Measurements from ENCODE around the gene RAD51AP2.
"Not testable (repeated sequence)": the region's sequence is repeated elsewhere in the genome, so short reads cannot be mapped to it uniquely, and the experiment has no call there.

The RAD51AP2 gene

GRCh38 chr2:17518212-17519154 is at the start of gene RAD51AP2:
Gene RAD51AP2 (minus strand): TSS chr2:17518440. CDS start chr2:17518415, 25 bp downstream.
- DNase-seq, result no peak

GRCh38 chr2:17565726-17566125 is 47.5 kb upstream of the RAD51AP2 start:
- DNase-seq, result not testable (repeated sequence)

GRCh38 chr2:17558878-17559277 is 40.6 kb upstream of the RAD51AP2 start:
- DNase-seq, result no peak

GRCh38 chr2:17558053-17558452 is 39.8 kb upstream of the RAD51AP2 start:
- no peak for DNase-seq

GRCh38 chr2:17557596-17557995 is 39.4 kb upstream of the RAD51AP2 start:
- DNase-seq, result no peak

- no peak for DNase-seq
Measured at GRCh38 chr2:17555150-17555549, 36.9 kb upstream of the RAD51AP2 start.

GRCh38 chr2:17550907-17551306 is 32.7 kb upstream of the RAD51AP2 start:
- no peak for DNase-seq

- no peak for DNase-seq
Measured at GRCh38 chr2:17547737-17548136, 29.5 kb upstream of the RAD51AP2 start.

- DNase-seq, result no peak
Measured at GRCh38 chr2:17547237-17547636, 29.0 kb upstream of the RAD51AP2 start.

- DNase-seq, result no peak
Measured at GRCh38 chr2:17545680-17546613, 27.7 kb upstream of the RAD51AP2 start.

GRCh38 chr2:17544256-17544655 is 26.0 kb upstream of the RAD51AP2 start:
- DNase-seq, result no peak

GRCh38 chr2:17543848-17544247 is 25.6 kb upstream of the RAD51AP2 start:
- no peak for DNase-seq

GRCh38 chr2:17543131-17543660 is 25.0 kb upstream of the RAD51AP2 start:
- no peak for DNase-seq

- no peak for DNase-seq
Measured at GRCh38 chr2:17542471-17542870, 24.2 kb upstream of the RAD51AP2 start.

GRCh38 chr2:17541531-17541950 is 23.3 kb upstream of the RAD51AP2 start:
- no peak for DNase-seq

- no peak for DNase-seq
Measured at GRCh38 chr2:17540813-17541530, 22.7 kb upstream of the RAD51AP2 start.

GRCh38 chr2:17540093-17540812 is 22.0 kb upstream of the RAD51AP2 start, which contains the start of gene VSNL1:
Gene VSNL1 (plus strand): TSS chr2:17540696. CDS start chr2:17592075, 51,379 bp downstream.
- DNase-seq, result no peak

GRCh38 chr2:17539611-17540092 is 21.4 kb upstream of the RAD51AP2 start:
- DNase-seq, result no peak

GRCh38 chr2:17538844-17539554 is 20.8 kb upstream of the RAD51AP2 start:
- no peak for DNase-seq

GRCh38 chr2:17538022-17538843 is 20.0 kb upstream of the RAD51AP2 start:
- DNase-seq, result no peak

Measured in CD4-positive, alpha-beta T cell treated with Interferon alpha-2 for 1 hour (primary cell).